Tibial artery (tissue), 4 donors: ENCODE measurements around the gene EIF2AK3.

Source experiments
- DNase-seq, 2 donors: peaks; one replicate each; pipeline ENCODE4 v3.0.0-alpha.2; 2019
- H3K27ac ChIP-seq, 2 donors: fragments of 200-600 bp; sonication (generic) in 1 of 2; 1 replicate in 1 of 2; 2 replicates in 1 of 2; pipeline ENCODE4 v1.5.1; 2018 to 2019; ENCODE audit warnings: mild to moderate bottlenecking in 1 of 2
- H3K27me3 ChIP-seq, 2 donors: fragments of 200-600 bp; sonication (generic) in 1 of 2; one replicate each; pipeline versions ENCODE4 v1.5.1 to v1.6.0; 2016 to 2019
- H3K36me3 ChIP-seq, 3 donors: fragments of 200-600 bp; sonication (generic) in 2 of 3; one replicate each; pipeline ENCODE4 v1.5.1; 2016 to 2019; ENCODE audit warnings: mild to moderate bottlenecking in 2 of 3
- H3K4me1 ChIP-seq, 4 donors: fragments of 200-600 bp; sonication (generic) in 2 of 4; 1 replicate in 3 of 4; 2 replicates in 1 of 4; pipeline ENCODE4 v1.5.1; 2016 to 2019
- H3K4me3 ChIP-seq, 2 donors: fragments of 200-600 bp; sonication (generic) in 1 of 2; 1 replicate in 1 of 2; 2 replicates in 1 of 2; pipeline ENCODE4 v1.5.1; 2018 to 2019; ENCODE audit warnings: mild to moderate bottlenecking in 2 of 2
- H3K9me3 ChIP-seq, 3 donors: fragments of 200-600 bp; sonication (generic) in 1 of 3; one replicate each; pipeline ENCODE4 v1.5.1; 2016 to 2019
- CTCF ChIP-seq, 2 experiments: fragments of 200-600 bp in 1 of 2; fragments of 450-650 bp in 1 of 2; IDR thresholded peaks; one replicate each; pipeline ENCODE4 v1.5.1; 2017 to 2019; ENCODE audit warnings: antibody characterized with exemption in 2 of 2, mild to moderate bottlenecking in 1 of 2, moderate library complexity in 1 of 2
- intact Hi-C: fragments of 100-400 bp; cut with DNase I; formaldehyde crosslinking; loops from one replicate; pipeline ENCODE4 v1.15.0; 2023; ENCODE audit warnings: low total_unique reads

EIF2AK3 gene

GRCh38 chr2:88540346-88540745 lies 86.9 kb downstream of the EIF2AK3 start:
- Histone ChIP-seq H3K9me3 (no peaks in the 10 kb centered on the region), H3K27ac (no peak overlapping the region), H3K4me1 (no peaks in the 10 kb centered on the region), H3K36me3 (no peaks in the 10 kb centered on the region), H3K27me3 (peaks cover 0 to 9% of the 10 kb centered on the region in 2 donors), H3K4me3 (no peak overlapping the region)
- no peak for TF ChIP-seq CTCF (IDR thresholded peaks at IDR 0.05)
- no peak for DNase-seq
- intact Hi-C loops = no loop called here

GRCh38 chr2:88538362-88538917 lies 88.8 kb downstream of the EIF2AK3 start:
- Histone ChIP-seq H3K4me1 (no peaks in the 10 kb centered on the region), H3K9me3 (no peaks in the 10 kb centered on the region), H3K27me3 (peaks cover 0 to 9% of the 10 kb centered on the region in 2 donors), H3K27ac (no peak overlapping the region), H3K36me3 (no peaks in the 10 kb centered on the region), H3K4me3 (no peak overlapping the region)
- no peak for TF ChIP-seq CTCF (IDR thresholded peaks at IDR 0.05)
- intact Hi-C loops = no loop called here
- DNase-seq = no peak

GRCh38 chr2:88537640-88538039 lies 89.6 kb downstream of the EIF2AK3 start:
- no peak for TF ChIP-seq CTCF (IDR thresholded peaks at IDR 0.05)
- no peak for DNase-seq
- intact Hi-C loops = no loop called here
- Histone ChIP-seq H3K4me1 (no peaks in the 10 kb centered on the region), H3K36me3 (no peaks in the 10 kb centered on the region), H3K4me3 (no peak overlapping the region), H3K27ac (no peak overlapping the region), H3K27me3 (peaks cover 0 to 9% of the 10 kb centered on the region in 2 donors), H3K9me3 (no peaks in the 10 kb centered on the region)

- H3K27ac ChIP-seq = no peak overlapping the region
- DNase-seq = no peak
- intact Hi-C loops = no loop called here
- no peak for TF ChIP-seq CTCF (IDR thresholded peaks at IDR 0.05)
- no peaks in the 10 kb centered on the region for H3K27me3 ChIP-seq
- H3K4me1 ChIP-seq = no peaks in the 10 kb centered on the region
- no peaks in the 10 kb centered on the region for H3K36me3 ChIP-seq
- H3K9me3 ChIP-seq = no peaks in the 10 kb centered on the region
- no peak overlapping the region for H3K4me3 ChIP-seq
Measured at GRCh38 chr2:88530081-88530480, 97.2 kb downstream of the EIF2AK3 start.

- DNase-seq = no peak
- H3K9me3 ChIP-seq = no peaks in the 10 kb centered on the region
- H3K27me3 ChIP-seq = peaks cover 0 to 3% of the 10 kb centered on the region in 2 donors
- H3K4me3 ChIP-seq = no peak overlapping the region
- no peaks in the 10 kb centered on the region for H3K36me3 ChIP-seq
- no peaks in the 10 kb centered on the region for H3K4me1 ChIP-seq
- TF ChIP-seq CTCF (IDR thresholded peaks at IDR 0.05) = no peak
- H3K27ac ChIP-seq = no peak overlapping the region
- intact Hi-C loops = no loop called here
Measured at GRCh38 chr2:88521445-88522073, 105.7 kb downstream of the EIF2AK3 start.
